Spleen (tissue), 11 donors: Measurements from ENCODE around the gene CACNA2D3. TPM values are rescaled to one million over a fixed set of nuclear protein-coding genes. Genes with fewer than 3 reads are reported as not detected.

ENCODE experiments used
- DNase-seq: peaks from one replicate; pipeline ENCODE4 v3.0.0-alpha.2; 2020
- H3K27ac ChIP-seq, 8 donors: fragments of 200-600 bp; sonication (generic) in 7 of 8; 1 replicate in 4 of 8; 2 replicates in 4 of 8; pipeline versions ENCODE4 v1.5.0 to v1.8.0; 2016 to 2021; ENCODE audit warnings: inconsistent platforms in 4 of 8, mild to moderate bottlenecking in 4 of 8, moderate library complexity in 1 of 8
- H3K27me3 ChIP-seq, 7 donors: fragments of 200-600 bp; sonication (generic) in 6 of 7; replicated peaks in 1 of 7; 1 replicate in 4 of 7; 2 replicates in 3 of 7; pipeline versions ENCODE4 v1.5.0 to v1.8.0; 2016 to 2021; ENCODE audit warnings: inconsistent platforms in 3 of 7, mild to moderate bottlenecking in 1 of 7
- H3K36me3 ChIP-seq, 6 donors: fragments of 200-600 bp; sonication (generic) in 5 of 6; 1 replicate in 4 of 6; 2 replicates in 2 of 6; pipeline versions ENCODE4 v1.5.0 to v1.8.0; 2016 to 2021; ENCODE audit warnings: inconsistent platforms in 2 of 6
- H3K4me1 ChIP-seq, 6 donors: fragments of 200-600 bp; sonication (generic) in 5 of 6; 1 replicate in 3 of 6; 2 replicates in 3 of 6; pipeline versions ENCODE4 v1.5.0 to v1.8.0; 2016 to 2021; ENCODE audit warnings: inconsistent platforms in 3 of 6
- H3K4me3 ChIP-seq, 8 donors: fragments of 200-600 bp; sonication (generic) in 7 of 8; 1 replicate in 4 of 8; 2 replicates in 4 of 8; pipeline versions ENCODE4 v1.5.0 to v1.8.0; 2016 to 2021; ENCODE audit warnings: inconsistent platforms in 4 of 8, mild to moderate bottlenecking in 4 of 8, moderate library complexity in 2 of 8
- H3K9me3 ChIP-seq, 8 donors: fragments of 200-600 bp; sonication (generic) in 7 of 8; 1 replicate in 4 of 8; 2 replicates in 4 of 8; pipeline versions ENCODE4 v1.5.0 to v1.8.0; 2016 to 2021; ENCODE audit warnings: inconsistent platforms in 4 of 8
- POLR2A ChIP-seq, 3 donors: fragments of 450-650 bp; IDR thresholded peaks; one replicate each; pipeline ENCODE4 v1.5.1; 2017; ENCODE audit warnings: antibody characterized with exemption in 3 of 3, mild to moderate bottlenecking in 1 of 3
- POLR2AphosphoS5 ChIP-seq, 3 donors: sonication (generic); formaldehyde crosslinking; IDR thresholded peaks; one replicate each; pipeline ENCODE4 v1.5.1; 2017; ENCODE audit warnings: antibody characterized with exemption in 3 of 3
- WGBS, 5 donors: extraction: QIAGEN DNeasy Blood & Tissue Kit in 3 of 5; methylation state at CpG; one replicate each; pipeline versions ENCODE4 v1.1.5 to v1.1.7; 2013 to 2018; 5-methylcytosine and 5-hydroxymethylcytosine counted together
- intact Hi-C: fragments of 100-400 bp; cut with DNase I; formaldehyde crosslinking; loops from one replicate; pipeline ENCODE4 v1.15.0; 2023; ENCODE audit warnings: low total_unique reads
- polyA plus RNA-seq, 3 donors: library from polyadenylated mRNA; stranded (reverse); fragments of 200-250 nt; gene quantifications; one replicate each; pipeline ENCODE4 v1.2.1, GENCODE V29; 2013
- total RNA-seq, 7 donors: library from RNA; depleted of rRNA in 3 of 7; stranded (reverse); fragments of >200 nt in 3 of 7; fragmentation: NEBNext Ultra II Directional in 4 of 7; extraction: Animal tissue kit (Norgen Biotek cat#: 25700) in 4 of 7; gene quantifications; one replicate each; pipeline versions ENCODE4 v1.1.0 to v1.2.1, GENCODE V29; 2016 to 2021
- TF ChIP-seq, protein P1 (sequence below), 11 experiments: fragments of 200-600 bp in 7 of 11; fragments of 450-650 bp in 4 of 11; sonication (generic) in 4 of 11; IDR thresholded peaks in 8 of 11; conservative IDR thresholded peaks in 3 of 11; 1 replicate in 7 of 11; 2 replicates in 4 of 11; pipeline versions ENCODE4 v1.4.0 to v1.8.0; 2016 to 2021; ENCODE audit warnings: antibody characterized with exemption in 11 of 11, inconsistent platforms in 4 of 11, mild to moderate bottlenecking in 1 of 11
- donor health status: healthy with polysubstance abuse.
- donor health status: DM: no; HTN: no; CAD: no; lungs with moderate emphysema.
- donor health status: DM: no; HTN: no; CAD: no.
- donor health status: Bipolar disorder and iron deficiency.
- donor health status: healthy.
- donor health status: DM: no; HTN: no; CAD: no.
- donor health status: DM: yes; HTN: yes; CAD: no.

CACNA2D3 gene
- total and polyA plus RNA-seq, 10 donors = 0.83 to 4.9 (median 2.9) TPM

DNA sequence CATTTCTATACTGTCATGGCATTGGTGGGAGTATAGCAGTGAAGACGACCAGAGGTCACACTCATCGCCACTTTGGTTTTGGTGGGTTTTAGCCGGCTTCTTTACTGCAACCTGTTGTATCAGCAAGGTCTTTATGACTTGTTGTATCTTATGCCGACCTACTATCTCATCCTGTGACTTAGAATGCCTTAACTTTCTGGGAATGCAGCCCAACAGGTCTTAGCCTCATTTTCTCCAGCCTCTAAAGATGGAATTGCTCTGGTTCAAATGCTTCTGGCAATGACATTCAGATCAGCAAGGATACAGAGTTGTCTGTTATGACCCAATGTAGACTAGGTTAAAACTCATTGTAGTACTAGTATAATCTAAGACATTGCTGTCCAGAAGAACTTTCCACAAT is 860.5 kb downstream of the CACNA2D3 start:
- Histone ChIP-seq H3K4me1 (no peaks in the 10 kb centered on the region), H3K27ac (no peak overlapping the region), H3K36me3 (no peaks in the 10 kb centered on the region), H3K4me3 (no peak overlapping the region), H3K9me3 (peaks cover 0 to 8% (median 6%) of the 10 kb centered on the region in 8 donors), H3K27me3 (no peaks in the 10 kb centered on the region)
- intact Hi-C loops = no loop called here
- WGBS, 5 donors = 83 to 92% (median 85%) methylated on average over 4 of the region's 4 CpGs
- DNase-seq = no peak
- no peak for TF ChIP-seq POLR2AphosphoS5 (IDR thresholded peaks at IDR 0.05)
- TF ChIP-seq POLR2A (IDR thresholded peaks at IDR 0.05) = no peak

DNA sequence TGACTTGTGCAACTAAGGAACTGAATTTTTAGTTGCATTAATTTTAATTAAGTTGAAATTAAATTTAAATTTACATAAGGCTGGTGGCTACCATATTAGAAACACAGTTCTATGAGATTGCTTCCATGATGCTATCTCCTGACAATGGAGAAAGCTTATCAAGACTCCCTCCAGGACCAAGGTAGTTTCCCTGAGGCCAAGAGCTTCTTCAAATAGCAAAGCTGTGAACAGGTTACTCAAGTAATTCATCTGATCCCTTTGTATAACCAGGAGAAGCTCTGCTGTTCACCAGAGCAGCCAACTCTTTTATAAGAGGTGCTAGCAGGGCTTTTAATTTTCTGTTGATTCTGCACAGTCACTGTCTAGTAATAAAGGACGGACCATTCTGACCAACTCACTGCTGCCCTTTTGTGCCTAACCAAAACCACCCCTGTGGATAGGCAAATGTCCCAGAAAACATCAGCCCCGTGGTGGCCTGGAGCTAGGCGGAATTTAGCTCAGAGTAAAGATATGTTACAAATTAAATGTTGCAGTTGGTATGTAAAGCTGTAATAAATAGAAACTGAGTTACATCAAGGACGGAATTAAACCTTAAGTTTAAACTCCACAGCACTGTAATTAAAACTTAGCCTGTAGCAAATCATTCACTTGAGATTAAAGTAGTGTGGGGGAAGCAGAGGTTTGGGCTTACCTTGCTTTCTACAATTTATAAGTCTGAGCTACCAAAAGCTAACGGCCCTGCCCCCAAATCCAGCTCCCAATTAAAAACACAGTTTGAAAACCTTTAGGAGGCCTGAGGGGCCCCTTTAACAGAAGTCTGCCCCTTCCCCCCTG is 861.1 kb downstream of the CACNA2D3 start:
- Histone ChIP-seq H3K9me3 (peaks cover 0 to 8% (median 6%) of the 10 kb centered on the region in 8 donors), H3K27me3 (no peaks in the 10 kb centered on the region), H3K4me1 (peaks cover 0 to 6% (median 2%) of the 10 kb centered on the region in 6 donors), H3K4me3 (no peak overlapping the region), H3K36me3 (no peaks in the 10 kb centered on the region), H3K27ac (no peak overlapping the region)
- intact Hi-C loops = no loop called here
- 75 to 95% (median 87%) methylated on average over 5 of the region's 5 CpGs for WGBS, 5 donors
- TF ChIP-seq POLR2AphosphoS5 (IDR thresholded peaks at IDR 0.05) (no peak), POLR2A (IDR thresholded peaks at IDR 0.05) (no peak)
- TF ChIP-seq, protein P1, sequence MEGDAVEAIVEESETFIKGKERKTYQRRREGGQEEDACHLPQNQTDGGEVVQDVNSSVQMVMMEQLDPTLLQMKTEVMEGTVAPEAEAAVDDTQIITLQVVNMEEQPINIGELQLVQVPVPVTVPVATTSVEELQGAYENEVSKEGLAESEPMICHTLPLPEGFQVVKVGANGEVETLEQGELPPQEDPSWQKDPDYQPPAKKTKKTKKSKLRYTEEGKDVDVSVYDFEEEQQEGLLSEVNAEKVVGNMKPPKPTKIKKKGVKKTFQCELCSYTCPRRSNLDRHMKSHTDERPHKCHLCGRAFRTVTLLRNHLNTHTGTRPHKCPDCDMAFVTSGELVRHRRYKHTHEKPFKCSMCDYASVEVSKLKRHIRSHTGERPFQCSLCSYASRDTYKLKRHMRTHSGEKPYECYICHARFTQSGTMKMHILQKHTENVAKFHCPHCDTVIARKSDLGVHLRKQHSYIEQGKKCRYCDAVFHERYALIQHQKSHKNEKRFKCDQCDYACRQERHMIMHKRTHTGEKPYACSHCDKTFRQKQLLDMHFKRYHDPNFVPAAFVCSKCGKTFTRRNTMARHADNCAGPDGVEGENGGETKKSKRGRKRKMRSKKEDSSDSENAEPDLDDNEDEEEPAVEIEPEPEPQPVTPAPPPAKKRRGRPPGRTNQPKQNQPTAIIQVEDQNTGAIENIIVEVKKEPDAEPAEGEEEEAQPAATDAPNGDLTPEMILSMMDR (IDR thresholded peaks at IDR 0.05 in 8 of 11, conservative IDR thresholded peaks at IDR 0.05 in 3 of 11) = no peak
- no peak for DNase-seq

DNA sequence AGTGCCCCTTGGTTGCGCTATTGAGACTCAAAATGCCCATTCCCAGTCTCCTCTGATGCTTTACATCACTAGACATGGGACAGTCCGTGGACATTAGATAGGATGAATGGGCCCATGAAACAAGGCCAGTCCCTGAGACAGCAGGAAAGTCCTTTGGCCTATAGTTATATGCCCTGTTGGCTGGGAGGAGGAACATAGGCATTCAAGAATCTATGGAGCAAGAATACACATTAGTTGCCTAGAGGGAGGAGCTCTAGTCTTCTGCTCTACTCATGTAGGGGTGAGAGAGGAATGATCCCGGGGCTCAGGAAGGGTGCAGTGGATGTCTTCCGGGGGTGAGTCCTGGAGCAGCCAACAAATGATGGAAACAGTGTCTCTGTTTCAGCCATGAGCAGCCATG is 863.5 kb downstream of the CACNA2D3 start:
- H3K36me3 ChIP-seq = no peaks in the 10 kb centered on the region
- intact Hi-C loops = no loop called here
- H3K9me3 ChIP-seq = peaks cover 0 to 3% (median 0%) of the 10 kb centered on the region in 8 donors
- no peak overlapping the region for H3K4me3 ChIP-seq
- no peaks in the 10 kb centered on the region for H3K27me3 ChIP-seq
- WGBS, 5 donors = 82 to 93% (median 86%) methylated on average over 4 of the region's 4 CpGs
- TF ChIP-seq, protein P1 (IDR thresholded peaks at IDR 0.05 in 8 of 11, conservative IDR thresholded peaks at IDR 0.05 in 3 of 11) = no peak
- TF ChIP-seq POLR2A (IDR thresholded peaks at IDR 0.05) = no peak
- no peak for TF ChIP-seq POLR2AphosphoS5 (IDR thresholded peaks at IDR 0.05)
- no peak overlapping the region for H3K27ac ChIP-seq
- H3K4me1 ChIP-seq = peaks cover 0 to 16% (median 7%) of the 10 kb centered on the region in 6 donors
- no peak for DNase-seq

DNA sequence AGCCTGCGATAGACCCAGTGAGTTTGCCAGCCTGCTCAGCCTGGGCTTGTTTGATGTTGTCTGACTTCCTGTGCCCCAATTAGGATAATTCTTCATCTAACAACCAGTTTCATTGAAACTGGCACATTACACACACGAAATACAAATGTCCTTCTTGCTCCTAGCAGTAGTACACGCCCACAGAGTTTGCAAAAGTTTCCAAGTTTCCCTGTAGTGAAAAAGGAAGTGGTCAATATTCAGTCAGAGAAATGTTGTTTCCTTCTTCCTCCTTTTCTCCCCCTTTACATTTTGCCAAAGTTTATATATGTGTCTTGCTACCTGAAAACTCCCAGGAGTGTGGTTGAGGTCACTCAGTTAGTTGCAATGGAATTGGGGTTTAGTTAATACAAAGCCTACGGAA is 863.9 kb downstream of the CACNA2D3 start:
- 63 to 73% (median 71%) methylated on average over 4 of the region's 4 CpGs for WGBS, 5 donors
- peaks cover 0 to 3% (median 0%) of the 10 kb centered on the region in 8 donors for H3K9me3 ChIP-seq
- H3K27ac ChIP-seq = no peak overlapping the region
- no peaks in the 10 kb centered on the region for H3K36me3 ChIP-seq
- no peaks in the 10 kb centered on the region for H3K27me3 ChIP-seq
- DNase-seq = no peak
- no peak overlapping the region for H3K4me3 ChIP-seq
- H3K4me1 ChIP-seq = peaks cover 0 to 16% (median 7%) of the 10 kb centered on the region in 6 donors
- intact Hi-C loops = no loop called here
- TF ChIP-seq POLR2AphosphoS5 (IDR thresholded peaks at IDR 0.05) (no peak), POLR2A (IDR thresholded peaks at IDR 0.05) (no peak)
- TF ChIP-seq, protein P1 (IDR thresholded peaks at IDR 0.05 in 8 of 11, conservative IDR thresholded peaks at IDR 0.05 in 3 of 11) = no peak
